ENCODE data around the gene FAM184B. TPM values are rescaled to one million over a fixed set of nuclear protein-coding genes. Genes with fewer than 3 reads are reported as not detected.

The FAM184B gene
- total RNA-seq, 1 donor from 2014 or later: 0.02 TPM

DNA sequence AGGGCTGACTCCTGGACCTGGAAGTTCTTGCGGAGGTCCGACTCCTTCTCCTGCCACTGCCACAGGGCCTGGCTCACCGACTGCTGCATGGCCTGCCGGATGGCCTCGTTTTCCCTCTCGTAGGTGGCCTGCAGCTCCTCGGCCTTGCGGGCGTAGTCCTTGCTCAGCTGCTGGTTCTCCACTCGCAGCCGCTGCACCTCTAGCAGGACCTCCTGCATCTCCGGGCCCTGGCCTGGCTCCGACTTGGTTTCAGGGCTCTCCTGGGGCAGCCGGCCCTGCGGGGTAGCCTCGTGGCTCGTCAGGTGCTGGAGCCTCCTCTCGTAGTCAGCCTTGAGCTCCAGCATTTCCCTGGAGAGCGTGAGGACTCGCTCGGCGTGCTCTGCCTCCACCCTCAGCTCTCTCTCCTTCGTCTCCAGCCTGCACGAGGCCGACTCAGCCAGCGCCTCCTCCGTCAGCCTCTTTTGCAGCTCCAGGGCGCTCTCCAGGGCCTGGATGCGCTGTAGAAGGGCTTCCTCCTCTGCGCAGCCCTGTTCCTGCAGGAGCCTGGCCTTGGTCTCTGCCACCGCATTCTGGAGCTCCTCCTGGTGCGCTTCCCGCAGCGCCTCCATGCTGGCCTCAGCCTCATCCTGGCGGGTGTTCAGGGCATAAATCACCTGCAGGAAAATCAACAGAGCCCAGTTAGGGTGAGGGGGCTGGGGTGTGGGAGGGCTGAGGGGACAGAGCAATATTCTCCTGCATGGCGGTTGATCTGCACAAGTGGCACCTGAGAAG lies 72.2 kb downstream of the FAM184B start:
- no peak for ATAC-seq (ENCODE audit: low read depth)
- ChIA-PET POLR2A (no interaction called here), CTCF (no interaction called here)
- no peaks in the 10 kb centered on the region for H3K4me1 Mint-ChIP-seq
- H3K36me3 Mint-ChIP-seq (ENCODE audit: low read depth): no peaks in the 10 kb centered on the region
- H3K27ac Mint-ChIP-seq: no peak overlapping the region
- no peak overlapping the region for H3K4me3 Mint-ChIP-seq
- no peak for DNase-seq
- TF ChIP-seq, protein P1, sequence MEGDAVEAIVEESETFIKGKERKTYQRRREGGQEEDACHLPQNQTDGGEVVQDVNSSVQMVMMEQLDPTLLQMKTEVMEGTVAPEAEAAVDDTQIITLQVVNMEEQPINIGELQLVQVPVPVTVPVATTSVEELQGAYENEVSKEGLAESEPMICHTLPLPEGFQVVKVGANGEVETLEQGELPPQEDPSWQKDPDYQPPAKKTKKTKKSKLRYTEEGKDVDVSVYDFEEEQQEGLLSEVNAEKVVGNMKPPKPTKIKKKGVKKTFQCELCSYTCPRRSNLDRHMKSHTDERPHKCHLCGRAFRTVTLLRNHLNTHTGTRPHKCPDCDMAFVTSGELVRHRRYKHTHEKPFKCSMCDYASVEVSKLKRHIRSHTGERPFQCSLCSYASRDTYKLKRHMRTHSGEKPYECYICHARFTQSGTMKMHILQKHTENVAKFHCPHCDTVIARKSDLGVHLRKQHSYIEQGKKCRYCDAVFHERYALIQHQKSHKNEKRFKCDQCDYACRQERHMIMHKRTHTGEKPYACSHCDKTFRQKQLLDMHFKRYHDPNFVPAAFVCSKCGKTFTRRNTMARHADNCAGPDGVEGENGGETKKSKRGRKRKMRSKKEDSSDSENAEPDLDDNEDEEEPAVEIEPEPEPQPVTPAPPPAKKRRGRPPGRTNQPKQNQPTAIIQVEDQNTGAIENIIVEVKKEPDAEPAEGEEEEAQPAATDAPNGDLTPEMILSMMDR (IDR thresholded peaks at IDR 0.05): no peak
- intact Hi-C loops (cut with micrococcal nuclease): no loop called here
- no peaks in the 10 kb centered on the region for H3K9me3 Mint-ChIP-seq
- no peaks in the 10 kb centered on the region for H3K27me3 Mint-ChIP-seq

DNA sequence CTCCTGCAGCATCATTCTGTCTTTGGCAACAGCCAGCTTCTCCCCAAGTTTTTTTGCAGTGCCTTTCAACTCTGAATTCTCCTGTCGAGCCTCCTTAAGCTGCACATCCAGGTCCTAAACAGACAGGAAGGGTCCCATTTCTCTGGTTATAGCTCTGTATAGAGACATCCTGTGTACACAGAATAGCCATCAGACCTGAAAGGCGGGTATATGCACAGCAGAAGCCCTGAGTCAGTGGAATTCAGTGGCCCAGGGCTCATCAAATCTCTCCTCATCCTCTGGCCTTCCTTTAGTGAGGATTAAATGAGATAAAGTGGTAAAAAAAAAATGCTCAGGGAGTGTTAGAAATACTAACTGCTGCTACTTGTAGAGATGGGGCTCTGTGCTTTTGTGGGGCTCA lies 73.8 kb downstream of the FAM184B start:
- H3K9me3 Mint-ChIP-seq: no peaks in the 10 kb centered on the region
- ATAC-seq (ENCODE audit: low read depth): no peak
- no peak overlapping the region for H3K4me3 Mint-ChIP-seq
- no peak overlapping the region for H3K27ac Mint-ChIP-seq
- no peak for DNase-seq
- ChIA-PET CTCF (interaction anchor here (0.6 kb wide), 1 partner anchor 38 kb away, joined by 3 read pairs; no protein-coding TSS in a partner anchor), POLR2A (no interaction called here)
- intact Hi-C loops (cut with micrococcal nuclease): no loop called here
- H3K36me3 Mint-ChIP-seq (ENCODE audit: low read depth): no peaks in the 10 kb centered on the region
- no peaks in the 10 kb centered on the region for H3K27me3 Mint-ChIP-seq
- TF ChIP-seq, protein P1 (IDR thresholded peaks at IDR 0.05): no peak
- no peaks in the 10 kb centered on the region for H3K4me1 Mint-ChIP-seq

DNA sequence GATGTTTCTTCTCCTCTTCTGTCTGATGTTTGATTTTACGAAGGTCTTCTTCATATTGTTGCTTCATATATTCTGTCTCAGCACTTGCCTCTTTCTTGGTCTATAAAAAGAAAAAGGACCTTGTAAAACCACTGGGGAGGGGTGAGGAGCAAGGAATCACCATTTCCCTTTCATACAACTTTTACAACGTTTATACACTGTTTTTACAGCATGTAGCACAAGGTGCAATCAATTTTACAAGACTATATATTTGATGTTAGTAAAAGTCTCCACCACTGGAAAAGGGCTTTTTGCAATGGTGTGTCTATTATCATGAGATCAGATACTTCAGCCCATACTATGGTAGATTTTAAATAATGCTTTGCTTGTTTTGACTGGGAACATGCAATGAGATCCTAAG lies 76.3 kb downstream of the FAM184B start:
- POLR2A ChIA-PET: no interaction called here
- Mint-ChIP-seq H3K27me3 (no peaks in the 10 kb centered on the region), H3K9me3 (peaks cover 3% of the 10 kb centered on the region), H3K36me3 (ENCODE audit: low read depth) (no peaks in the 10 kb centered on the region), H3K27ac (no peak overlapping the region), H3K4me3 (no peak overlapping the region), H3K4me1 (no peaks in the 10 kb centered on the region)
- intact Hi-C loops (cut with micrococcal nuclease): no loop called here
- CTCF ChIA-PET: no interaction called here
- DNase-seq: no peak
- no peak for ATAC-seq (ENCODE audit: low read depth)
- TF ChIP-seq, protein P1 (IDR thresholded peaks at IDR 0.05): no peak

DNA sequence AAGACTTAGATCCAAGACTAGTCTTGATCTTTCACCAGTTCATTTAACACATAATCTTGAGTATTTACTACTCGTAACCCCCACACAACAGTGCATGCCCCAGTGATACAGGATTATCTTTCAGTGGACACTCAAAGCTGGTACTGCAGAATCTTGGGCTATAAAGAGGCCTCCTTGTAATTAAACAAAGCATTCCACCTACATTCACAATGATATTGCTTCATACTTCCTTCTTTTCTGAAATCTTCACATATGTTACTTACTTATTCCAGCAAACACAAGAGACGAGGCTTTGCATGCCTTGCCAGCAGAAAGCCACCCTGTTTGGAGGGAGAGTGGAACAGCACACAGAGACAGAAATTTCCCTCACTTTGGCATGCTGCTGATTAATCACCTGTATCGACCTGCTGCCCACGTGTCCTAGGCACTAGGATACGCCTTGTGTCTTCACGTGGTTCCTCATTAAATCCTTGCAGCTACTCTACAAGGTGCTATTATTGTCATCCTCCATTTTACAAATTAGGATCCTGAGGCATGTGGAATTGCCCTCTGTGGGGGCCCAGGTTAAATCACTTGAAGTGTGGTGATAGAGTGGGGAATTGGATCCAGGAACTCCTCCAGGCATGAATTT lies 77.3 kb downstream of the FAM184B start:
- ChIA-PET POLR2A (no interaction called here), CTCF (no interaction called here)
- H3K36me3 Mint-ChIP-seq (ENCODE audit: low read depth): no peaks in the 10 kb centered on the region

DNA sequence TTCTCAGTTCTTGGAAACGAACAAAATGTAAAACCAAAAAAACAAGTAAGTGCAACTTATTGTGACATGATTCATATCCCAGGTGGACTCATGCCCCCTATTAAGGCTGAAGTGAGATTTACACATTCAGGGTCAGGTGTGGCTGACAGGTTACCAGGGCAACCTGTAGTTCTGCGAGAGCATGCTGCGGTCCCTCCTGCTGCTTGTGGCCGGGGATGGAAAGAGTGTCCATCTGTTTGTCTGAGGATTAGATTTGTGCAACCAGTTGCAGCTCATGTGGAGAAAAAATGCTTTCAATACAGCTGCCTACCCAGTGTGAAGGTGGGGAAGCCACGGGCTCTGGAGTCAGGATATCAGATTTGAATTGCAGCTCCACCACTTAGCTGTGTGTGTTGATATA lies 78.8 kb downstream of the FAM184B start:
- DNase-seq (no peak), ATAC-seq (ENCODE audit: low read depth) (no peak)
- intact Hi-C loops (cut with micrococcal nuclease): no loop called here
- TF ChIP-seq, protein P1 (IDR thresholded peaks at IDR 0.05): no peak
- Mint-ChIP-seq H3K4me1 (no peaks in the 10 kb centered on the region), H3K27ac (no peak overlapping the region), H3K27me3 (no peaks in the 10 kb centered on the region), H3K36me3 (ENCODE audit: low read depth) (no peaks in the 10 kb centered on the region), H3K9me3 (peaks cover 16% of the 10 kb centered on the region), H3K4me3 (no peak overlapping the region)
- ChIA-PET CTCF (no interaction called here), POLR2A (no interaction called here)

More for the DNA sequence above, 77.3 kb downstream of the FAM184B start:
- DNase-seq (no peak), ATAC-seq (ENCODE audit: low read depth) (no peak)
- TF ChIP-seq, protein P1 (IDR thresholded peaks at IDR 0.05): no peak
- Mint-ChIP-seq H3K9me3 (peaks cover 9% of the 10 kb centered on the region), H3K27me3 (no peaks in the 10 kb centered on the region), H3K4me1 (no peaks in the 10 kb centered on the region), H3K4me3 (no peak overlapping the region), H3K27ac (no peak overlapping the region)
- intact Hi-C loops (cut with micrococcal nuclease): no loop called here
